Suprapubic skin (tissue), 3 donors: ENCODE results near the gene LDLRAD4.

Experiments used
- POLR2A ChIP-seq, 2 donors: fragments of 450-650 bp; IDR thresholded peaks; one replicate each; pipeline ENCODE4 v1.6.1; 2017; ENCODE audit warnings: antibody characterized with exemption in 2 of 2, mild to moderate bottlenecking in 2 of 2, moderate library complexity in 2 of 2
- TF ChIP-seq, protein P1 (sequence below), 2 donors: fragments of 200-600 bp in 1 of 2; fragments of 450-650 bp in 1 of 2; sonication (generic) in 1 of 2; IDR thresholded peaks; one replicate each; pipeline ENCODE4 v1.5.1; 2016 to 2019; ENCODE audit warnings: antibody characterized with exemption in 2 of 2, mild to moderate bottlenecking in 1 of 2, moderate library complexity in 1 of 2

DNA sequence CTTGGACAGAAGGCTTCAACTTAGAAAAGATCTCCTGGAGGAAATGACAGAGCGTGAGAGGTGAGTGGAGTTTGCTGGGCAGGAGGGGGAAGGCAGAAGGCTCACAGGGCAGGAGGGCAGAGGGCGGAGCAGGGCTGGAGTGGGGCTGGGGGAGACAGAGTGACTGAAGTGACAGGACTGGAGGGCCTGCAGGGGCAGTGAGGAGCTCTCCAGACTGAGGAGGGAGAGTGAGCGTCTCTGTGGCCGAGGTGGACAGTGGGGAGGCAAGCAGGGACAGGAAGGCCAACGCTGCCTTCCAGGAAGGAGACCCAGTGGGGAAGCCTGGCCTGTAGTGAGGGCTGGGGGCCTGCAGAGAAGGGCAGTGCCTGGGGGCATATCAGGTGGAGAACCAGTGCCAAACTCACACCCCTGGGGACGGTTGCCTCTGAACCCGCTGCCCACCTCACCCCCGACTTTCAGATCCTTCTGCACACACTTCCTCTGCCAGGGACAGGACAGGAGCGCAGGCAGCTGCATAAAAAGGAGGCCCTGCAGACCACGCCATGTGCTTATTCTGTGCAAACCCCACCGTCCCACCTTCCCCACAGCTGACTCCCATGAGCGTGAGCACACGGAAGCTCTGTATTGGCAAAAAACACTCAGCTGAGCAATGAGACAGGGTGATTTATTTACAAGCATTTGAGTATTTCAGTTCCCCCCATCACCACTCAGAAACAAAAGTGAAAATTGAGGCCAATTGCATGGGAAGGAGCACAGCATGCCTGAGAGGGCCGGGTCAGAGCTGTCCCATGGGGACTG is 263.5 kb downstream of the LDLRAD4 start:
- TF ChIP-seq, protein P1, sequence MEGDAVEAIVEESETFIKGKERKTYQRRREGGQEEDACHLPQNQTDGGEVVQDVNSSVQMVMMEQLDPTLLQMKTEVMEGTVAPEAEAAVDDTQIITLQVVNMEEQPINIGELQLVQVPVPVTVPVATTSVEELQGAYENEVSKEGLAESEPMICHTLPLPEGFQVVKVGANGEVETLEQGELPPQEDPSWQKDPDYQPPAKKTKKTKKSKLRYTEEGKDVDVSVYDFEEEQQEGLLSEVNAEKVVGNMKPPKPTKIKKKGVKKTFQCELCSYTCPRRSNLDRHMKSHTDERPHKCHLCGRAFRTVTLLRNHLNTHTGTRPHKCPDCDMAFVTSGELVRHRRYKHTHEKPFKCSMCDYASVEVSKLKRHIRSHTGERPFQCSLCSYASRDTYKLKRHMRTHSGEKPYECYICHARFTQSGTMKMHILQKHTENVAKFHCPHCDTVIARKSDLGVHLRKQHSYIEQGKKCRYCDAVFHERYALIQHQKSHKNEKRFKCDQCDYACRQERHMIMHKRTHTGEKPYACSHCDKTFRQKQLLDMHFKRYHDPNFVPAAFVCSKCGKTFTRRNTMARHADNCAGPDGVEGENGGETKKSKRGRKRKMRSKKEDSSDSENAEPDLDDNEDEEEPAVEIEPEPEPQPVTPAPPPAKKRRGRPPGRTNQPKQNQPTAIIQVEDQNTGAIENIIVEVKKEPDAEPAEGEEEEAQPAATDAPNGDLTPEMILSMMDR (IDR thresholded peaks at IDR 0.05), result no peak
- TF ChIP-seq POLR2A (IDR thresholded peaks at IDR 0.05), result no peak
